K562 (cell line): ENCODE data around the gene CERS2. TPM values are rescaled to one million over a fixed set of nuclear protein-coding genes. Genes with fewer than 3 reads are reported as not detected.

Experiments used
- ADNP ChIP-seq: fragments of 200-800 bp; sonication (Bioruptor generic); IDR thresholded peaks from 2 replicates; pipeline ENCODE4 v1.6.1; 2016; ENCODE audit warnings: missing genetic modification characterization, missing compliant biosample characterization
- CBFA2T3 ChIP-seq: fragments of 450-650 bp; IDR thresholded peaks from 2 replicates; pipeline ENCODE4 v1.6.1; 2017
- ELF4 ChIP-seq: fragments of 450-650 bp; formaldehyde crosslinking; IDR thresholded peaks from 2 replicates; pipeline ENCODE4 v1.4.0; 2022; ENCODE audit warnings: missing genetic modification characterization
- ESRRA ChIP-seq: fragments of 450-650 bp; IDR thresholded peaks from 2 replicates; pipeline ENCODE4 v1.6.1; 2014; ENCODE audit warnings: low read depth, mild to moderate bottlenecking, moderate library complexity, borderline replicate concordance
- ESRRB ChIP-seq: fragments of 250-450 bp; sonication (Bioruptor Pico); IDR thresholded peaks from 2 replicates; pipeline ENCODE4 v1.5.0; 2020; ENCODE audit warnings: mild to moderate bottlenecking, moderate library complexity, borderline replicate concordance
- FOXJ2 ChIP-seq: fragments of 200-800 bp; sonication (Bioruptor generic); IDR thresholded peaks from 2 replicates; pipeline ENCODE4 v1.6.1; 2016; ENCODE audit warnings: missing genetic modification characterization, missing compliant biosample characterization
- HMBOX1 ChIP-seq: sonication (generic); IDR thresholded peaks from 2 replicates; pipeline ENCODE4 v1.6.1; 2016
- ID3 ChIP-seq, 2 experiments: fragments of 250-450 bp in 1 of 2; fragments of 450-650 bp in 1 of 2; sonication (Bioruptor Pico) in 1 of 2; IDR thresholded peaks; 2 replicates each; pipeline versions ENCODE4 v1.6.1 to v1.8.0; 2016 to 2021; ENCODE audit warnings: mild to moderate bottlenecking in 2 of 2, moderate library complexity in 2 of 2, missing compliant biosample characterization in 1 of 2, missing genetic modification characterization in 1 of 2
- KAT8 ChIP-seq: fragments of 450-650 bp; IDR thresholded peaks from 2 replicates; pipeline ENCODE4 v1.6.1; 2016; ENCODE audit warnings: low read depth, mild to moderate bottlenecking
- KDM1A ChIP-seq, 2 experiments: fragments of 450-650 bp; IDR thresholded peaks; 2 replicates each; pipeline ENCODE4 v1.6.1; 2016; ENCODE audit warnings: mild to moderate bottlenecking in 2 of 2
- MBD2 ChIP-seq: sonication (generic); IDR thresholded peaks from 2 replicates; pipeline ENCODE4 v1.6.1; 2016; ENCODE audit warnings: low read depth, borderline replicate concordance
- MEIS2 ChIP-seq: fragments of 450-650 bp; IDR thresholded peaks from 2 replicates; pipeline ENCODE4 v1.6.1; 2014; ENCODE audit warnings: mild to moderate bottlenecking; ENCODE audit not compliant: partially characterized antibody
- NR2C2 ChIP-seq, 2 experiments: fragments of 200-800 bp in 1 of 2; sonication (Bioruptor generic) in 1 of 2; sonication (generic) in 1 of 2; formaldehyde crosslinking in 1 of 2; IDR thresholded peaks; 2 replicates each; pipeline versions ENCODE4 v1.6.1 to v1.8.0; 2016 to 2022; ENCODE audit warnings: mild to moderate bottlenecking in 1 of 2, missing compliant biosample characterization in 1 of 2, missing genetic modification characterization in 1 of 2, missing genetic modification reagents in 1 of 2
- PCBP2 ChIP-seq: fragments of 200-400 bp; formaldehyde crosslinking; IDR thresholded peaks from 2 replicates; pipeline ENCODE4 v1.6.1; 2018; ENCODE audit warnings: low read length, low read depth, mild to moderate bottlenecking, moderate library complexity; ENCODE audit not compliant: poor library complexity, severe bottlenecking
- SMARCC2 ChIP-seq: fragments of 450-650 bp; IDR thresholded peaks from 2 replicates; pipeline ENCODE4 v1.6.1; 2017; ENCODE audit warnings: antibody characterized with exemption, moderate library complexity, mild to moderate bottlenecking, low read depth
- TGIF2 ChIP-seq: sonication (generic); formaldehyde crosslinking; IDR thresholded peaks from 2 replicates; pipeline ENCODE4 v1.8.1; 2022; ENCODE audit warnings: mild to moderate bottlenecking, missing genetic modification reagents, moderate library complexity
- ZNF143 ChIP-seq: sonication (generic); formaldehyde crosslinking; IDR thresholded peaks from 2 replicates; pipeline ENCODE4 v1.9.0; 2022; ENCODE audit warnings: mild to moderate bottlenecking, missing genetic modification reagents
- ZNF584 ChIP-seq: fragments of 200-800 bp; sonication (Bioruptor generic); IDR thresholded peaks from 2 replicates; pipeline ENCODE4 v1.6.1; 2016; ENCODE audit warnings: low read depth, mild to moderate bottlenecking, missing genetic modification characterization, missing compliant biosample characterization
- polyA plus RNA-seq, 8 experiments: library from polyadenylated mRNA; depleted of rRNA in 4 of 8; stranded (reverse) in 5 of 8; unstranded in 3 of 8; fragments of >200 nt; fragmentation: Nextera tagmentation in 2 of 8; fragmentation: Illumina TruSeq in 1 of 8; extraction: Ambion mirVana in 2 of 8; extraction: Trizol in 1 of 8; gene quantifications; 2 replicates each; pipeline versions ENCODE4 v1.2.1 to v1.2.3, GENCODE V29; 2011 to 2014; ENCODE audit warnings: inconsistent platforms in 1 of 8, missing spikeins in 1 of 8
- total RNA-seq, 7 experiments: library from RNA; depleted of rRNA in 6 of 7; stranded (reverse); fragments of >200 nt in 6 of 7; fragmentation: Illumina TruSeq in 2 of 7; extraction: Trizol in 2 of 7; gene quantifications; 2 replicates each; pipeline versions ENCODE4 v1.2.1 to v1.2.3, GENCODE V29; 2011 to 2021; ENCODE audit warnings: low replicate concordance in 1 of 7
- TF ChIP-seq, protein P1 (sequence below): fragments of 250-450 bp; sonication (Bioruptor Pico); IDR thresholded peaks from 2 replicates; pipeline ENCODE4 v1.4.0; 2020
- TF ChIP-seq, protein P2 (sequence below): fragments of 250-450 bp; sonication (Bioruptor Pico); IDR thresholded peaks from 2 replicates; pipeline ENCODE4 v1.5.0; 2021
- TF ChIP-seq, protein P3 (sequence below): fragments of 250-450 bp; sonication (Bioruptor Pico); IDR thresholded peaks from 2 replicates; pipeline ENCODE4 v1.6.1; 2021; ENCODE audit warnings: mild to moderate bottlenecking

CERS2 gene
- total and polyA plus RNA-seq, 9 of the 15 experiments (the other 6 are each of a cell fraction or from before 2014, with no cell fraction given) = 23.4 to 295 (median 132) TPM

- TF ChIP-seq KDM1A (IDR thresholded peaks at IDR 0.05) = peak; percentile 44 to 45; a peak in 3 of 4 replicates
- TF ChIP-seq ADNP (tag) = no peak
- TF ChIP-seq ELF4 = peak; percentile 21; the same call in 1 of the 2 replicates
- peak; percentile 90 for TF ChIP-seq ZNF584 (CRISPR knock-in tag)
- no peak for TF ChIP-seq KAT8
- peak; percentile 54; the same call in 1 of the 2 replicates for TF ChIP-seq HMBOX1
- no peak for TF ChIP-seq PCBP2
- peak; percentile 78 for TF ChIP-seq SMARCC2
- peak; percentile 78 for TF ChIP-seq CBFA2T3
- peak; percentile 74; the same call in 1 of the 2 replicates for TF ChIP-seq ESRRA
- no peak for TF ChIP-seq ESRRB (CRISPR knock-in tag)
- TF ChIP-seq, protein P1, sequence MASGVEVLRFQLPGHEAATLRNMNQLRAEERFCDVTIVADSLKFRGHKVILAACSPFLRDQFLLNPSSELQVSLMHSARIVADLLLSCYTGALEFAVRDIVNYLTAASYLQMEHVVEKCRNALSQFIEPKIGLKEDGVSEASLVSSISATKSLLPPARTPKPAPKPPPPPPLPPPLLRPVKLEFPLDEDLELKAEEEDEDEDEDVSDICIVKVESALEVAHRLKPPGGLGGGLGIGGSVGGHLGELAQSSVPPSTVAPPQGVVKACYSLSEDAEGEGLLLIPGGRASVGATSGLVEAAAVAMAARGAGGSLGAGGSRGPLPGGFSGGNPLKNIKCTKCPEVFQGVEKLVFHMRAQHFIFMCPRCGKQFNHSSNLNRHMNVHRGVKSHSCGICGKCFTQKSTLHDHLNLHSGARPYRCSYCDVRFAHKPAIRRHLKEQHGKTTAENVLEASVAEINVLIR (CRISPR knock-in tag) = 0 out of 2 replicates have a peak, but pooled peaks have one; percentile 12
- TF ChIP-seq ID3 (CRISPR knock-in tag; IDR thresholded peaks at IDR 0.05) = no peak
- peak; percentile 65 for TF ChIP-seq ID3 (tag; IDR thresholded peaks at IDR 0.05)
- TF ChIP-seq ZNF143 (CRISPR knock-in tag) = no peak
- no peak for TF ChIP-seq MBD2
- TF ChIP-seq FOXJ2 (tag) = 0 out of 2 replicates have a peak, but pooled peaks have one; percentile 38
- no peak for TF ChIP-seq TGIF2
- TF ChIP-seq NR2C2 (CRISPR knock-in tag; IDR thresholded peaks at IDR 0.05) = no peak
- peak; percentile 77 for TF ChIP-seq NR2C2 (tag; IDR thresholded peaks at IDR 0.05)
- TF ChIP-seq, protein P2, sequence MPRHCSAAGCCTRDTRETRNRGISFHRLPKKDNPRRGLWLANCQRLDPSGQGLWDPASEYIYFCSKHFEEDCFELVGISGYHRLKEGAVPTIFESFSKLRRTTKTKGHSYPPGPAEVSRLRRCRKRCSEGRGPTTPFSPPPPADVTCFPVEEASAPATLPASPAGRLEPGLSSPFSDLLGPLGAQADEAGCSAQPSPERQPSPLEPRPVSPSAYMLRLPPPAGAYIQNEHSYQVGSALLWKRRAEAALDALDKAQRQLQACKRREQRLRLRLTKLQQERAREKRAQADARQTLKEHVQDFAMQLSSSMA = no peak
- TF ChIP-seq MEIS2 = peak; percentile 1
- TF ChIP-seq, protein P3, sequence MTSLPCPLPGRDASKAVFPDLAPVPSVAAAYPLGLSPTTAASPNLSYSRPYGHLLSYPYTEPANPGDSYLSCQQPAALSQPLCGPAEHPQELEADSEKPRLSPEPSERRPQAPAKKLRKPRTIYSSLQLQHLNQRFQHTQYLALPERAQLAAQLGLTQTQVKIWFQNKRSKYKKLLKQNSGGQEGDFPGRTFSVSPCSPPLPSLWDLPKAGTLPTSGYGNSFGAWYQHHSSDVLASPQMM (CRISPR knock-in tag) = no peak
Measured at GRCh38 chr1:150999051-150999674, 24.5 kb upstream of the CERS2 start (continued).
